MM.1S (cell line): ENCODE data around the gene EP400.

Experiments used
- EZH2phosphoT487 ChIP-seq: fragments of 300-600 bp; sonication (generic); IDR thresholded peaks from 2 replicates; pipeline ENCODE4 v1.6.1; 2018; ENCODE audit warnings: antibody characterized with exemption, low read length
- TF ChIP-seq, protein P1 (sequence below): fragments of 300-600 bp; sonication (generic); IDR thresholded peaks from 2 replicates; pipeline ENCODE4 v1.5.1; 2016; ENCODE audit warnings: antibody characterized with exemption, low read length, mixed read lengths

GRCh38 chr12:132015686-132016430 lies 66.1 kb downstream of the EP400 start:
- TF ChIP-seq, protein P1, sequence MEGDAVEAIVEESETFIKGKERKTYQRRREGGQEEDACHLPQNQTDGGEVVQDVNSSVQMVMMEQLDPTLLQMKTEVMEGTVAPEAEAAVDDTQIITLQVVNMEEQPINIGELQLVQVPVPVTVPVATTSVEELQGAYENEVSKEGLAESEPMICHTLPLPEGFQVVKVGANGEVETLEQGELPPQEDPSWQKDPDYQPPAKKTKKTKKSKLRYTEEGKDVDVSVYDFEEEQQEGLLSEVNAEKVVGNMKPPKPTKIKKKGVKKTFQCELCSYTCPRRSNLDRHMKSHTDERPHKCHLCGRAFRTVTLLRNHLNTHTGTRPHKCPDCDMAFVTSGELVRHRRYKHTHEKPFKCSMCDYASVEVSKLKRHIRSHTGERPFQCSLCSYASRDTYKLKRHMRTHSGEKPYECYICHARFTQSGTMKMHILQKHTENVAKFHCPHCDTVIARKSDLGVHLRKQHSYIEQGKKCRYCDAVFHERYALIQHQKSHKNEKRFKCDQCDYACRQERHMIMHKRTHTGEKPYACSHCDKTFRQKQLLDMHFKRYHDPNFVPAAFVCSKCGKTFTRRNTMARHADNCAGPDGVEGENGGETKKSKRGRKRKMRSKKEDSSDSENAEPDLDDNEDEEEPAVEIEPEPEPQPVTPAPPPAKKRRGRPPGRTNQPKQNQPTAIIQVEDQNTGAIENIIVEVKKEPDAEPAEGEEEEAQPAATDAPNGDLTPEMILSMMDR, result no peak
- no peak for TF ChIP-seq EZH2phosphoT487
